DMS79 (cell line): ENCODE results near the gene CYFIP1.

Source experiments
- DNase-seq: peaks from one replicate; lab custom pipeline; 2025; lab: John Stamatoyannopoulos, UW

CYFIP1 gene

GRCh38 chr15:22916606-22917350 lies 63.4 kb downstream of the CYFIP1 start:
- no peak for DNase-seq

- no peak for DNase-seq
Observed at GRCh38 chr15:22915866-22916515, 64.2 kb downstream of the CYFIP1 start.

- no peak for DNase-seq
Observed at GRCh38 chr15:22913646-22914380, 66.4 kb downstream of the CYFIP1 start.

- no peak for DNase-seq
Observed at GRCh38 chr15:22912256-22912655, 67.9 kb downstream of the CYFIP1 start.

- DNase-seq = no peak
Observed at GRCh38 chr15:22911306-22911705, 68.9 kb downstream of the CYFIP1 start.

GRCh38 chr15:22908830-22909229 lies 71.3 kb downstream of the CYFIP1 start:
- DNase-seq = no peak

- no peak for DNase-seq
Observed at GRCh38 chr15:22907161-22907950, 72.8 kb downstream of the CYFIP1 start.

GRCh38 chr15:22904736-22905135 lies 75.4 kb downstream of the CYFIP1 start:
- DNase-seq = peak; percentile 39

- peak; percentile 51 for DNase-seq
Observed at GRCh38 chr15:22903961-22904534, 76.1 kb downstream of the CYFIP1 start.

- DNase-seq = no peak
Observed at GRCh38 chr15:22903427-22903826, 76.7 kb downstream of the CYFIP1 start.

GRCh38 chr15:22902981-22903380 lies 77.2 kb downstream of the CYFIP1 start:
- no peak for DNase-seq

- DNase-seq = no peak
Observed at GRCh38 chr15:22902578-22902977, 77.6 kb downstream of the CYFIP1 start.

- DNase-seq = no peak
Observed at GRCh38 chr15:22902046-22902445, 78.1 kb downstream of the CYFIP1 start.

- no peak for DNase-seq
Observed at GRCh38 chr15:22895465-22896190, 84.5 kb downstream of the CYFIP1 start.

- no peak for DNase-seq
Observed at GRCh38 chr15:22893881-22894280, 86.3 kb downstream of the CYFIP1 start.

- DNase-seq = no peak
Observed at GRCh38 chr15:22893081-22893480, 87.1 kb downstream of the CYFIP1 start.

GRCh38 chr15:22892333-22892732 lies 87.8 kb downstream of the CYFIP1 start:
- DNase-seq = no peak

GRCh38 chr15:22891426-22892210 lies 88.5 kb downstream of the CYFIP1 start:
- DNase-seq = no peak

GRCh38 chr15:22890296-22890695 lies 89.9 kb downstream of the CYFIP1 start:
- no peak for DNase-seq

GRCh38 chr15:22889146-22889818 lies 90.9 kb downstream of the CYFIP1 start:
- DNase-seq = no peak
